GM23248 (cell line): ENCODE results near the gene CEACAM1. TPM values are rescaled to one million over a fixed set of nuclear protein-coding genes. Genes with fewer than 3 reads are reported as not detected.
"Not testable (repeated sequence)": the region's sequence is repeated elsewhere in the genome, so short reads cannot be mapped to it uniquely, and the experiment has no call there.

Experiments used
- DNase-seq: peaks from one replicate; pipeline ENCODE4 v3.0.0-alpha.2; 2015
- H2AFZ ChIP-seq: fragments of 200-600 bp; sonication (generic); 2 replicates; pipeline ENCODE4 v1.6.1; 2016; ENCODE audit warnings: antibody characterized with exemption
- H3F3A ChIP-seq: fragments of 200-600 bp; sonication (generic); 2 replicates; pipeline ENCODE4 v1.6.1; 2016; ENCODE audit warnings: mild to moderate bottlenecking, antibody characterized with exemption, mixed run types; ENCODE audit not compliant: insufficient read depth
- H3K27ac ChIP-seq: fragments of 200-600 bp; sonication (generic); 2 replicates; pipeline ENCODE4 v1.5.1; 2016; ENCODE audit warnings: mild to moderate bottlenecking
- H3K27me3 ChIP-seq: fragments of 200-600 bp; sonication (generic); replicated peaks from 2 replicates; pipeline ENCODE4 v1.6.1; 2016; ENCODE audit warnings: mild to moderate bottlenecking; ENCODE audit not compliant: insufficient read depth
- H3K36me3 ChIP-seq: fragments of 200-600 bp; sonication (generic); 2 replicates; pipeline ENCODE4 v1.6.1; 2016; ENCODE audit warnings: low read depth, mild to moderate bottlenecking
- H3K4me1 ChIP-seq: fragments of 200-600 bp; sonication (generic); 2 replicates; pipeline ENCODE4 v1.6.1; 2016; ENCODE audit warnings: mild to moderate bottlenecking; ENCODE audit not compliant: insufficient read depth
- H3K4me2 ChIP-seq: fragments of 200-600 bp; sonication (generic); one replicate; pipeline ENCODE4 v1.6.1; 2016; ENCODE audit warnings: mild to moderate bottlenecking; ENCODE audit not compliant: unreplicated experiment
- H3K4me3 ChIP-seq: fragments of 200-600 bp; sonication (generic); 2 replicates; pipeline ENCODE4 v1.5.1; 2016; ENCODE audit warnings: mild to moderate bottlenecking
- H3K79me2 ChIP-seq: fragments of 200-600 bp; sonication (generic); 2 replicates; pipeline ENCODE4 v1.6.1; 2016; ENCODE audit warnings: mild to moderate bottlenecking; ENCODE audit not compliant: insufficient read depth
- H3K9ac ChIP-seq: fragments of 200-600 bp; sonication (generic); 2 replicates; pipeline ENCODE4 v1.6.1; 2016; ENCODE audit warnings: mild to moderate bottlenecking
- H3K9me2 ChIP-seq: fragments of 200-600 bp; sonication (generic); 2 replicates; pipeline ENCODE4 v1.6.1; 2016; ENCODE audit warnings: mixed run types, mild to moderate bottlenecking, moderate library complexity; ENCODE audit not compliant: insufficient read depth
- H3K9me3 ChIP-seq: fragments of 200-600 bp; sonication (generic); one replicate; pipeline ENCODE4 v1.6.1; 2017; ENCODE audit warnings: low read depth
- H4K20me1 ChIP-seq: fragments of 200-600 bp; sonication (generic); 2 replicates; pipeline ENCODE4 v1.6.0; 2016; ENCODE audit not compliant: insufficient read depth
- EZH2 ChIP-seq: fragments of 200-600 bp; sonication (generic); IDR thresholded peaks from 2 replicates; pipeline ENCODE4 v1.6.1; 2018; ENCODE audit warnings: antibody characterized with exemption, mild to moderate bottlenecking; ENCODE audit not compliant: insufficient read depth, poor library complexity, severe bottlenecking
- EZH2phosphoT487 ChIP-seq: fragments of 200-600 bp; sonication (generic); IDR thresholded peaks from 2 replicates; pipeline ENCODE4 v1.6.1; 2018; ENCODE audit warnings: antibody characterized with exemption, moderate library complexity, mild to moderate bottlenecking, low read depth; ENCODE audit not compliant: insufficient read depth
- WGBS, 2 experiments: methylation state at CpG; one replicate each; pipeline ENCODE4 v1.1.6; 2015 to 2017; ENCODE audit warnings: low lambda C conversion rate in 2 of 2, low coverage in 1 of 2; ENCODE audit errors: missing lambda C conversion rate in 2 of 2; 5-methylcytosine and 5-hydroxymethylcytosine counted together
- in situ Hi-C: fragments of 300-500 bp; cut with MboI; formaldehyde crosslinking; loops from 2 replicates; pipeline ENCODE4 v1.15.0; 2020
- polyA plus RNA-seq: library from polyadenylated mRNA; unstranded; fragments of >200 nt; fragmentation: Nextera tagmentation; extraction: Ambion mirVana; gene quantifications from 2 replicates; pipeline ENCODE4 v1.2.1, GENCODE V29; 2016
- total RNA-seq: library from RNA; depleted of rRNA; stranded (reverse); fragments of >200 nt; shearing (Covaris generic); gene quantifications from 2 replicates; pipeline ENCODE4 v1.2.3, GENCODE V29; 2014

The CEACAM1 gene
- total and polyA plus RNA-seq, 2 experiments from 2014 or later = not detected

DNA sequence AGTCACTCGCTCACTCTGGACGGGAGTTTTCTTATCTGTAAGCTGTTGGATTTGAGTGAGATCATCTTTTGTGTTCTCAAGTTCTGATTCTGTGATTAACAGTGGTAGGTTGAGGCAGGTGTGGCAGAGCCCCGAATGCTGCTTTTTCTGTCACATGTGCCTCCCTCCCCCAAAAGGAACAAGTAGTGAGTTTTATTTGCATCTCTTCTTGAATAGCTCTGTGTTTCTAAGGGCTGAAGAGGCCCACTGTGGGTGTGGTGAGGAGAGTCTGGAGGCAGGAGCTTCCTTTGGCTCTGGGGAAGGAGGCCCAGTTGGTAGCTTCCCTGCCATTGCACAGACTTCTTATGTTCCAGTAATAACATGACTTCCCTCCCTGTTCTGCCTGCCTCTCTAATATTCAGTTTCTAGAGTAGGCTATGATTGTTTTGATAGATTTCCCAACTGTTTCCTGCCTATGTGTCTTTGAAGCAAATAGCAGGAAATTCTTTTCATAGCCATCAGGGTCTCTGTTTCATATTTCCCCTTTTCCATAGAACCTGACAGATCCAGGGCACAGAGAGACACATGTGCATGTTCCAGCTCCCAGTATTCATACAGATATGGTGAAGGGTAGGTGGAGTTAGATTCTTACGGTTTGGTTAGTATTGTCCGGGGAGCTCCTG is 61.6 kb downstream of the CEACAM1 start:
- H3K4me2 ChIP-seq = no peak overlapping the region
- H3K9ac ChIP-seq = no peak overlapping the region
- no peaks in the 10 kb centered on the region for H4K20me1 ChIP-seq
- H3F3A ChIP-seq = peaks cover 17% of the 10 kb centered on the region
- no peak overlapping the region for H3K27ac ChIP-seq
- no peak overlapping the region for H3K4me3 ChIP-seq
- 44% methylated on average over 5 of the region's 5 CpGs for WGBS, 2 experiments
- no peaks in the 10 kb centered on the region for H3K9me2 ChIP-seq
- no peaks in the 10 kb centered on the region for H3K79me2 ChIP-seq
- DNase-seq = peak; percentile 8
- H3K4me1 ChIP-seq = peaks cover 23% of the 10 kb centered on the region
- TF ChIP-seq EZH2 = no peak
- no peak for TF ChIP-seq EZH2phosphoT487
- no peaks in the 10 kb centered on the region for H3K9me3 ChIP-seq
- no peaks in the 10 kb centered on the region for H3K36me3 ChIP-seq
- in situ Hi-C loops = no loop called here
- H2AFZ ChIP-seq = no peak overlapping the region
- H3K27me3 ChIP-seq = peaks cover 19% of the 10 kb centered on the region

- Histone ChIP-seq H3K9me2 (no peaks in the 10 kb centered on the region), H2AFZ (no peak overlapping the region), H3K27me3 (peaks cover 11% of the 10 kb centered on the region; the same call in 1 of the 2 replicates), H3K9ac (no peak overlapping the region), H3K4me1 (peaks cover 23% of the 10 kb centered on the region), H3K4me3 (no peak overlapping the region), H3K4me2 (no peak overlapping the region), H4K20me1 (no peaks in the 10 kb centered on the region), H3K36me3 (no peaks in the 10 kb centered on the region), H3K9me3 (no peaks in the 10 kb centered on the region), H3K27ac (no peak overlapping the region), H3F3A (peaks cover 17% of the 10 kb centered on the region), H3K79me2 (no peaks in the 10 kb centered on the region)
- no peak for DNase-seq
- no peak for TF ChIP-seq EZH2phosphoT487
- no peak for TF ChIP-seq EZH2
- in situ Hi-C loops = no loop called here
- WGBS, 2 experiments = 80 to 86% methylated on average over 5 of the region's 5 CpGs
Measured at GRCh38 chr19:42465827-42466280, 62.4 kb downstream of the CEACAM1 start.

DNA sequence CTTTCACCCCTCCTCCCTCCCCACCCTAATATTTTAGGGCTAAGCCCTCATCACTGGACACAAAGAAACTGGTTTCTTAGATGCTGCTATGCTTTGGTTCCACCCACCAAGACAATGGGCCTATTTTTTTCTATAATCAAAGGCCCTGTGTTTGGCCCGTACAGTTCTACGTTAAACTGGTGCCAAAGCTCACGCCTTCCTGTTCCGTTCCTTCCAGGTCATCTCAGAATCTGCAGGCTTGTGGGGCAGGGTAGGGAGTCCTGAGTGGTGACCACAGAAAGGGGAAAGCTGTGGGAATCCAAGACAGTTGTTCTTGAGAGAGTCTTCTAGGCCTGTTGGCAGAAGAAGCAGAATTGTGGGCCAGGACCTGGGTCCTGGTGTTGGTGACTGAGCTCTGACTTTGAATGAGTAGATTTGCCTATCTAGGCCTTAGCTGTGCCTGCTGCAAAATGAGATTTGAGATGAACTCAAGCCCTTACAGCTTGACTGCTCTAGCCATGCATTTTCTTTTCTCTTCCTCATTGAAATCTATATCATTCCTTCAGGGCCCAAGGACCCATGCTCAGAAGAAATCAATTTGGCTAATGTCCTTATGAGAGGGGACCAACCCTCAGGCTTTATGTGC is 66.5 kb downstream of the CEACAM1 start:
- H3F3A ChIP-seq = peaks cover 5% of the 10 kb centered on the region
- H3K9ac ChIP-seq = no peak overlapping the region
- H3K27me3 ChIP-seq = 0 out of 2 replicates have a peak, but pooled peaks cover 6% of the 10 kb centered on the region
- H3K27ac ChIP-seq = no peak overlapping the region
- 84 to 86% methylated on average over 4 of the region's 4 CpGs for WGBS, 2 experiments
- H3K4me1 ChIP-seq = peaks cover 7% of the 10 kb centered on the region
- H2AFZ ChIP-seq = no peak overlapping the region
- H4K20me1 ChIP-seq = no peaks in the 10 kb centered on the region
- H3K36me3 ChIP-seq = no peaks in the 10 kb centered on the region
- H3K79me2 ChIP-seq = no peaks in the 10 kb centered on the region
- H3K9me3 ChIP-seq = no peaks in the 10 kb centered on the region
- DNase-seq = no peak
- H3K9me2 ChIP-seq = no peaks in the 10 kb centered on the region
- H3K4me2 ChIP-seq = no peak overlapping the region
- in situ Hi-C loops = no loop called here
- no peak for TF ChIP-seq EZH2phosphoT487
- TF ChIP-seq EZH2 = no peak
- no peak overlapping the region for H3K4me3 ChIP-seq

- H3K4me1 ChIP-seq, H3K9ac ChIP-seq, DNase-seq, H3K9me3 ChIP-seq, in situ Hi-C loops, H4K20me1 ChIP-seq, H3K27me3 ChIP-seq, H3F3A ChIP-seq, H3K9me2 ChIP-seq, H2AFZ ChIP-seq, H3K27ac ChIP-seq, H3K79me2 ChIP-seq, H3K36me3 ChIP-seq, H3K4me3 ChIP-seq, H3K4me2 ChIP-seq: not testable (repeated sequence)
- WGBS, 2 experiments = 82 to 83% methylated on average over 8 of the region's 8 CpGs
Measured at GRCh38 chr19:42461231-42461630, 67.0 kb downstream of the CEACAM1 start.
